Heart left ventricle (tissue), 16 donors: ENCODE results near the gene DNAH3. TPM values are rescaled to one million over a fixed set of nuclear protein-coding genes. Genes with fewer than 3 reads are reported as not detected.

ENCODE experiments used
- ATAC-seq, 4 donors: fragments of 200-7000 bp; cut with Tn5 transposase; one replicate each; pipeline ENCODE4 v1.9.1; 2020 to 2022; ENCODE audit warnings: moderate library complexity in 4 of 4, mild to moderate bottlenecking in 3 of 4, moderate number of reproducible peaks in 1 of 4
- DNase-seq, 5 donors: peaks; one replicate each; pipeline ENCODE4 v3.0.0-alpha.2; 2020
- H3K27ac ChIP-seq, 12 donors: fragments of 200-600 bp; sonication (generic) in 4 of 12; one replicate each; pipeline versions ENCODE4 v1.5.0 to v1.8.0; 2016 to 2022; ENCODE audit warnings: mild to moderate bottlenecking in 2 of 12
- H3K27me3 ChIP-seq, 9 donors: fragments of 200-600 bp; sonication (generic) in 2 of 9; one replicate each; pipeline versions ENCODE4 v1.5.1 to v1.8.0; 2016 to 2022; ENCODE audit warnings: mild to moderate bottlenecking in 3 of 9
- H3K36me3 ChIP-seq, 9 donors: fragments of 200-600 bp; sonication (generic) in 2 of 9; one replicate each; pipeline versions ENCODE4 v1.5.0 to v1.8.0; 2018 to 2022; ENCODE audit warnings: mild to moderate bottlenecking in 2 of 9
- H3K4me1 ChIP-seq, 12 donors: fragments of 200-600 bp; sonication (generic) in 4 of 12; one replicate each; pipeline versions ENCODE4 v1.5.0 to v1.8.0; 2016 to 2022; ENCODE audit warnings: mild to moderate bottlenecking in 3 of 12
- H3K4me3 ChIP-seq, 12 donors: fragments of 200-600 bp; sonication (generic) in 4 of 12; one replicate each; pipeline versions ENCODE4 v1.5.0 to v1.8.0; 2017 to 2022; ENCODE audit warnings: mild to moderate bottlenecking in 9 of 12, moderate library complexity in 4 of 12
- H3K9me3 ChIP-seq, 12 donors: fragments of 200-600 bp; sonication (generic) in 4 of 12; one replicate each; pipeline versions ENCODE4 v1.5.0 to v1.8.0; 2016 to 2022; ENCODE audit warnings: mild to moderate bottlenecking in 1 of 12
- POLR2A ChIP-seq, 2 donors: fragments of 450-650 bp; IDR thresholded peaks; one replicate each; pipeline ENCODE4 v1.6.1; 2017; ENCODE audit warnings: antibody characterized with exemption in 2 of 2, mild to moderate bottlenecking in 2 of 2, moderate library complexity in 2 of 2
- WGBS, 4 donors: extraction: QIAGEN DNeasy Blood & Tissue Kit in 2 of 4; methylation state at CpG; one replicate each; pipeline versions ENCODE4 v1.1.5 to v1.1.7; 2013 to 2018; 5-methylcytosine and 5-hydroxymethylcytosine counted together
- intact Hi-C, 10 donors: fragments of 100-400 bp; cut with DNase I; formaldehyde crosslinking; loops; one replicate each; pipeline versions ENCODE4 v1.11.1 to v1.14.2; 2022
- polyA plus RNA-seq, 2 donors: library from polyadenylated mRNA; stranded (reverse); fragments of 200-250 nt; gene quantifications; one replicate each; pipeline ENCODE4 v1.2.3, GENCODE V29; 2013
- total RNA-seq, 9 donors: library from RNA; depleted of rRNA in 2 of 9; stranded (reverse); fragments of >200 nt in 2 of 9; fragmentation: NEBNext Ultra II Directional in 3 of 9; extraction: Animal tissue kit (Norgen Biotek cat#: 25700) in 3 of 9; gene quantifications; one replicate each; pipeline versions ENCODE4 v1.1.0 to v1.2.4, GENCODE V29; 2016 to 2023
- TF ChIP-seq, protein P1 (sequence below), 12 donors: fragments of 200-600 bp; sonication (generic) in 4 of 12; IDR thresholded peaks; one replicate each; pipeline versions ENCODE4 v1.5.0 to v1.8.0; 2018 to 2022; ENCODE audit warnings: antibody characterized with exemption in 12 of 12, mild to moderate bottlenecking in 5 of 12
- donor health status: ischemic (EF 13 %, LVEDD 7.1; RV severe dilation, severe dysfunction).
- donor health status: healthy with polysubstance abuse.
- donor health status: DM: no; HTN: yes; CAD: no.
- donor health status: DM: no; HTN: no; CAD: no.
- donor health status: ischemic (EF 25% LVEDD 6.9; RV normal size, moderate dysfunction).
- donor health status: ischemic (EF 25% LVEDD 5.7; RV mildly dilated, moderate dysfunction).
- donor health status: healthy.
- donor health status: DM: yes; HTN: yes; CAD: no.
- donor health status: ischemic (EF 35%, LVEDD 5.7; RV mildly dilated, moderate dysfunction).
- donor health status: nonischemic (EF 11% LVEDD 7.7; RV severe dilation, severe dysfunction).
- donor health status: DM: yes; HTN: yes; CAD: no.
- donor health status: PGD.
- donor health status: ischemic (EF 29% LVEDD 5.4; RV normal size, mild dysfunction).
- donor health status: nonischemic (EF 23%, LVEDD 6.1; RV moderate dilation, normal function).

DNAH3 gene
- total and polyA plus RNA-seq, 11 donors, result 0.01 to 2.0 (median 0.87) TPM

- 0 to 1% (median 0%) methylated on average over 44 to 62 of the region's 62 CpGs for WGBS, 4 donors
- Histone ChIP-seq H3K27me3 (no peaks in the 10 kb centered on the region), H3K36me3 (peaks cover 0 to 24% (median 12%) of the 10 kb centered on the region in 9 donors), H3K4me3 (peak within 1 kb of the TSS; percentile 68 to 93 (median 80)), H3K27ac (peak within 1 kb of the TSS; percentile 95 to 99 (median 97)), H3K9me3 (no peaks in the 10 kb centered on the region), H3K4me1 (peaks cover 17 to 70% (median 55%) of the 10 kb centered on the region in 12 donors)
- DNase-seq (peak; percentile 96 to 98 (median 97)), ATAC-seq (peak; percentile 92 to 96 (median 93))
- intact Hi-C loops, result loop anchor here in 9 of 10 donors (1.0 to 5.0 kb wide), 6 partner anchors 33 to 402 kb away; partner anchors contain the start of genes ERI2 (in 1 of the 9) and REXO5 (in 1 of the 9)
- peak in 1 of 2 donors; percentile 93 for TF ChIP-seq POLR2A (IDR thresholded peaks at IDR 0.05)
- TF ChIP-seq, protein P1, sequence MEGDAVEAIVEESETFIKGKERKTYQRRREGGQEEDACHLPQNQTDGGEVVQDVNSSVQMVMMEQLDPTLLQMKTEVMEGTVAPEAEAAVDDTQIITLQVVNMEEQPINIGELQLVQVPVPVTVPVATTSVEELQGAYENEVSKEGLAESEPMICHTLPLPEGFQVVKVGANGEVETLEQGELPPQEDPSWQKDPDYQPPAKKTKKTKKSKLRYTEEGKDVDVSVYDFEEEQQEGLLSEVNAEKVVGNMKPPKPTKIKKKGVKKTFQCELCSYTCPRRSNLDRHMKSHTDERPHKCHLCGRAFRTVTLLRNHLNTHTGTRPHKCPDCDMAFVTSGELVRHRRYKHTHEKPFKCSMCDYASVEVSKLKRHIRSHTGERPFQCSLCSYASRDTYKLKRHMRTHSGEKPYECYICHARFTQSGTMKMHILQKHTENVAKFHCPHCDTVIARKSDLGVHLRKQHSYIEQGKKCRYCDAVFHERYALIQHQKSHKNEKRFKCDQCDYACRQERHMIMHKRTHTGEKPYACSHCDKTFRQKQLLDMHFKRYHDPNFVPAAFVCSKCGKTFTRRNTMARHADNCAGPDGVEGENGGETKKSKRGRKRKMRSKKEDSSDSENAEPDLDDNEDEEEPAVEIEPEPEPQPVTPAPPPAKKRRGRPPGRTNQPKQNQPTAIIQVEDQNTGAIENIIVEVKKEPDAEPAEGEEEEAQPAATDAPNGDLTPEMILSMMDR (IDR thresholded peaks at IDR 0.05), result no peak
Observed at GRCh38 chr16:20900299-20901067, 250.2 kb downstream of the DNAH3 start, which contains the start of the genes DCUN1D3 and LYRM1. TSS of gene DCUN1D3 (minus strand) at chr16:20900358. CDS start at chr16:20862538, 37,820 bp downstream. TSS of gene LYRM1 (plus strand) at chr16:20900771. CDS start at chr16:20915556, 14,785 bp downstream.

DNA sequence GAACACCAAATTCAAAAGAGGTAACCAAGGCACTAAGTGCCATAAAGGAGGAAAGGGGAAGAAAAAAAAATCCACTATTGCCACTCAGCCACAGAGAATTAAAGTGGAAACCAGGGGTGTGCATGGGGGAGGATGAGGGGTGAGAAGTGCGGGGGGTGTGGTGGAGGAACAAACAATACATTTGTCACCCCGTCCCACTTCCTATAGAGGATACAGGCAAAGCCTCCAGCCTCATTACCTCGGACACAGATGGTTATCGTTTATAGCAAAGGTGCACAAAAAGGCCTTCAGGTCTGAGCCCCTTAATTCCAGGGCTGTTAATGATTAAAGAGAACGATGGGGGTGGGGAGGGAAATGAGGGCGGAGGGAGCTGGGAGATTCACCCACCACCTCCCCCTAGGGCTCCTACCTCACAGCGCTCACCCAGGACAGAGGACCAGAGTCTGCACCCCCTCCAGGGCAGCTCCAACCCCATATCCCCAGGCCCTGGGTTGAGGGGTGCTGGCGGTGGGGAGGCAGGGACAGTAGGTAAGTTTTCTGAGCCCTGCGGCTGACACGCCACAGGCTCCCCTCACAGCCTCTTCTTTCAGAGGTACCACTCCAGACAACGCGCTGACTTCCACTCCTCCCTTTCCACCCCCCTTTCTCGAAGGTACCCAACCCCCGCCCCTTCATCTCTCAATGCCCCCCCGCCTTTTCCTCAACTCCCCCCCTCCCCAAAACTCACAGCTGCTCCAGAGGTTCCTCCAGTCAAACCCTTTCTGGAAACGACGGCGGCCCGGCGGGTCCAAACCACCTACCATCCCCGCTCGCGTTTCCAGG is 251.0 kb downstream of the DNAH3 start:
- Histone ChIP-seq H3K4me1 (peaks cover 13 to 64% (median 47%) of the 10 kb centered on the region in 12 donors), H3K36me3 (peaks cover 0 to 32% (median 16%) of the 10 kb centered on the region in 9 donors), H3K27me3 (no peaks in the 10 kb centered on the region), H3K4me3 (peak overlapping the region; percentile 68 to 93 (median 80)), H3K9me3 (no peaks in the 10 kb centered on the region), H3K27ac (peak overlapping the region; percentile 56 to 99 (median 97))
- 0% methylated on average over 20 to 23 of the region's 23 CpGs for whole genome bisulfite sequencing, 4 donors
- ATAC-seq, result peak in 1 of 4 donors; percentile 0
- TF ChIP-seq, protein P1 (IDR thresholded peaks at IDR 0.05), result no peak
- TF ChIP-seq POLR2A (IDR thresholded peaks at IDR 0.05), result no peak
- intact Hi-C loops, result loop anchor here in 9 of 10 donors (1.0 to 5.0 kb wide), 6 partner anchors 32 to 403 kb away; partner anchors contain the start of genes ERI2 (in 1 of the 9) and REXO5 (in 1 of the 9)
- peak in 1 of 5 donors; percentile 50 for DNase-seq

- H3K27ac ChIP-seq, result peak overlapping the region; percentile 56 to 99 (median 97)
- DNase-seq (no peak), ATAC-seq (no peak)
- H3K36me3 ChIP-seq, result peaks cover 0 to 38% (median 21%) of the 10 kb centered on the region in 9 donors
- H3K4me1 ChIP-seq, result peaks cover 9 to 60% (median 43%) of the 10 kb centered on the region in 12 donors
- intact Hi-C loops, result no loop called here
- no peaks in the 10 kb centered on the region for H3K27me3 ChIP-seq
- TF ChIP-seq, protein P1 (IDR thresholded peaks at IDR 0.05), result no peak
- TF ChIP-seq POLR2A (IDR thresholded peaks at IDR 0.05), result no peak
- H3K4me3 ChIP-seq, result peak overlapping the region; percentile 68 to 93 (median 80)
- 7 to 10% (median 10%) methylated on average over 5 of the region's 5 CpGs for WGBS, 4 donors
- H3K9me3 ChIP-seq, result no peaks in the 10 kb centered on the region
Observed at GRCh38 chr16:20899071-20899470, 251.6 kb downstream of the DNAH3 start.
